Stimulated activated CD4-positive, alpha-beta T cell treated with anti-CD3 and anti-CD28 coated beads, TNF-alpha, amount 100 ng/mL, for 4 hours (primary cell): ENCODE results near the gene MAF.

Source experiments
- DNase-seq, 3 experiments: peaks; one replicate each; pipeline ENCODE4 v3.0.0-alpha.2; 2020; ENCODE audit warnings: low read depth in 3 of 3

Gene MAF

DNA sequence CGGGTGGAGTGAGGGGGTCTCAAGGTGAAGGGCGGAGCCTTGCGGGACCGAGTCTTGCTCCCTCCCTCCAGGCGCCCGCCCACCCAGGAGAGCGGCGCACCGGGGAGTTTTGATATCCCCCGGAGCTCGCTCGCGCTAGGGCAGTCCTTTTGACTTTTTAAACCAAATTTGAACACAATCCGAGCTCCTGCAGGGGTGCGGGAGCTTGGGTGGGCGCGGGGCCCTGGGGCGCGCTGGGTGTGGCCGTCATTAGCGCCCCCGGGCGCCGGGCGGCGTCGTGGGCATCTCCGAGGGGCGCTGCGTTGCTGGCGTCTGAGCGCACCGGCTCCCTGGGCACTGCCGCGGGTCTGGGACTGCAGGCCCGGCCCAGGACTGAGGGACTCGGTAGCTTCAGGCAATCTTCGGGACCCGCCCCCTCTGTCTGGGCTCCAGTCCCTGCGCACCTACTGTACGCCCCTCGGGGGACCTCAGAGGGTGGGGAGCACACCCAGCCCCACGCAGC is 10.9 kb downstream of the MAF start:
- no peak for DNase-seq

GRCh38 chr16:79587897-79588296 is 12.6 kb downstream of the MAF start:
- DNase-seq: no peak

GRCh38 chr16:79587296-79587695 is 13.2 kb downstream of the MAF start:
- DNase-seq: no peak

DNA sequence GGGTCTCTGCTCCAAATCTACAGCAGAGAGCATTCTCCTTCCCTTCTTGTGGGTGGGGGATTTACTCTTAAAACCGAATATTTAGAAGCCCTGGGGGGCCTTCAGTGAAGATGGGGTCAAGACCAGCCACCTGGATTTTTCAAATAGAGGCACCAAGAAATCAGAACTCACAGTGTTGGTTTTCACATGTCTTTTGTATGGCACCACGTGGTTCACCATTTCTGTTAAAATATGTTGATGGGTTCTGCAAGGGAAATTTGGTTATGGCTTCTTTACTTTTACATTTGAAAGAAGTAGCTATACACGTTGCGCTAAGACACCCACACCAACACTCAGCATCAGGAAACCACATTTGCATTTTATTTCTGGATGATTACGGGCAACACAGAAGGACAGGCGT is 17.7 kb downstream of the MAF start:
- DNase-seq: no peak

DNA sequence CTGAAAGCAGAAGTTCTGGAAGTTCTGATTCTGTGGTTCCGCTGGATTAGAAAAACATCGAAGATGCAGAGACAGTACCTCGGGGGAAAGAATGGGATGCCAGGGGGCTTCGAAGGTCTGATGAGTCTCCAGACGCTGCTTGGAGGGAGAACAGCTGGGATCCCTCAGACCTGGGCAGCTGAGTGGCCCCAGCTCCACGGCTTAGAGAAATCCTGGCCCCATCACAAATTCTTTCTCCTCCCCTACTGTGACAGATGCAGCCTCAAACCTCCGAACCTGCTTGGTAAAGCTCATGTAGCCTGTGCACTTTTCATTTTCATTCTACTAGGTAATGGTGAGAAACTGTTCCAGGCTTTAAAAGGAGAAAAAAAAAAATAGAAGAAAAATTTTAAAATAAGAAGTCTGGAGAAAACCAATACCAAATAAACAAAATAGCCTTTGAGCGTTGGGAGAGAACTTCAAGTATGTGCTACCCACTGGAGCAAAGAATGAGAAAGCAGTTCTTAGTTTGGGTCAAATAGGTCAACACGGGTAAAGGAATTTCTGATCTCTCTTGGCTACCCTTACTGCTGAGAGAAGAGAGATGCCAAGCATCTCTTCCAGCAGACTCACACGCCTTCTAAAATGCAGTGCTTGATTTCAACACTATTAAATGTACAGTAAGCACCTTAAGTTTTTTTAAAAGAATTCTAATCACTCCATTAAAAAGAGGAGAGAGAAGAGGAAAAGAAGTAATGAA is 19.9 kb downstream of the MAF start:
- no peak for DNase-seq

GRCh38 chr16:79576602-79577001 is 23.9 kb downstream of the MAF start:
- no peak for DNase-seq

DNA sequence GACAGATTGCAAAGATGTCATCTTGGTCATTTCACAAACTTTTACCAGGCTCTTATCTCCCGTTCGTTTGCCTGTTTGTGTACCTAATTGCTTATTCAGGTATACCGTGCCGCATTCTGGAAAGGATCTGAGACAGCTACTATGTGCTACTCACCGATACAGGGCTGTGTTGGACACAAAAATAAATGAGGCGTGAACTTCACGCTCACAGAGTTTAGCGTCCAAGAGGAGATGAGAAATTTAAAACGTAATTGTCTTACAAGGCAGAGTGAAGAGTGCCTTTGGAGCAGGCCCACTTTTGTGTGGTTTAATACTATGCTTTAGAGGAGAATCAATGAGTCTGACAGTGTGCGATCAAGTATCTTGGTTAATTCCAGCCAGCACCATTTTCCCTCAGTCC is 26.7 kb downstream of the MAF start:
- DNase-seq: no peak

DNA sequence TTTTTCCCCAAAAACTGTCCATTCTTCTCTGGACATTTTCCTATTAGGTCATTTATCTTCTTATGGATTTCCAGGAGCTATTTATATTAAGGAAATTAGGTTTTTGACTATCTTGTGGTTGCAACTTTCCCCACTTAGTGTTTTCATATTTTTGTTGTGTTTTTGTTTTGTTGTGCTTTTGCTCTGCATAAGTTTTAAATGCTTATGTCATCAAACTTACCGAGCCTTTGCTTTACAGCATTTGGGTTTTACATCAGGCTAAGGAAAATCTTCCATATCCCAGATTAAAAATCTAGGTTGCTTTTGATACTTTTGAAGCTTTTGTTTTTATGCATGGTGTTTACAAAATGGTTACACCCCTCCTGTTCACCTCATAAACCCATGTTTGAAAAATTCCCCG is 27.5 kb downstream of the MAF start:
- no peak for DNase-seq

GRCh38 chr16:79571903-79572535 is 28.5 kb downstream of the MAF start:
- no peak for DNase-seq

- DNase-seq: no peak
These were observed 29.3 kb downstream of the MAF start for GRCh38 chr16:79571065-79571902.

DNA sequence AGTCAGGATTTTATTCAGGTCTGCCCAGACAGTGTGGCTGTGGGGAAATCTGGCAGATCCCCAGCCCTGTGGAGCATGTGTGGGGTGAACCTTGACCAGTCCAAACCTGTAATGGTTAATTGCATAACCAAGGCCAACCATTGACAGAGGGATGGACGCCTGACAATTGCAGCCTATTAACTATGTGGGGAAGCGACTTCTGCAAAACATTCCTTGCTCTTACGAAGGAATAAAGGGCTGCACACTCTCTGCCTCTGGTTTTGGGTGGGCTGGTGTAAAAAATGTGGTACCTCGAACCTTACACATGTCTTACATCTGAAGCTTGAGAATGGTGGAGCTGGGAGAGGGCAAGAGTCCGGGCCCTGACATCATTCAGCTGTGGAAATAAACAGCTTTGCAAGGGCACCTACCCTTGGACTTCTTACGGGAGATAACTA is 35.8 kb downstream of the MAF start:
- no peak for DNase-seq

- no peak for DNase-seq
These were observed 36.6 kb downstream of the MAF start for GRCh38 chr16:79563921-79564320.

GRCh38 chr16:79562166-79562823 is 38.2 kb downstream of the MAF start:
- DNase-seq: no peak

DNA sequence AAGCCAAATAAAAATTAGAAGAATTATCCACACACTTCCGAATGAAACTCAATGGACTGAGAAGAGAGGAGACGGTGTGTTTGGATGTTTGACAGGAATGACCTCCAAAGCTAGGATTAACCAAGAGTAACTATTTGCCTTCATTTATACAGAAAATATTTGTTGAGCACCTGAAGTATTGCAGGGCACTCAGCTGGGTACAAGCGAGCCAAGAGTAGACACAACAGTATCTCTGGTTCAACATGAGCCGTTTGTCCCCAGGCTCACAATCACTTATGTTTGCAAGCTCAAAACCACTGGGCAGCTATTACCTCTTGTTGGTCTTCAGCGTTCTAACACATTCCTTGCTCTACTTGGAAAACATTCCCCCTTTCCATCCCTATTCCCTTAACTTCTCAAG is 38.8 kb downstream of the MAF start:
- DNase-seq: no peak

GRCh38 chr16:79560923-79561322 is 39.6 kb downstream of the MAF start:
- no peak for DNase-seq

DNA sequence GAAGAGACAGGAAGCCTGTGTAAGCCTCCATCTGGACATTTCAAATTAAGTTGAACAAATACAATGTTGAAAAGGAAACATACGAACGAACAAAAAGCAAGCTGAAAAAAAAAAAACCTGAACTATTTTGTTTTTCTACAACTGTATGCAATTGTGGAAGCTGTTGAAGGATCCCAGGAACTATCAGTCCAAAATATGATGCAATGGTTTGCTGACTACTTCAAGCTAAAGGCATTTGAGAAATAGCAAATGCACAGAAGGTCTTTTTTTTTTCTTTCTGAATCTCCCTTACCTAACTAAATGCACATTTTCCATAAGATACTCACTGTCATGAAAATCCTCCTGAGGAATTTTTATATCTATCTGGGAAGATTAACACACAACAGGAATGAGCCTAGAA is 40.2 kb downstream of the MAF start:
- no peak for DNase-seq

- DNase-seq: no peak
These were observed 41.0 kb downstream of the MAF start for GRCh38 chr16:79559532-79559931.

DNA sequence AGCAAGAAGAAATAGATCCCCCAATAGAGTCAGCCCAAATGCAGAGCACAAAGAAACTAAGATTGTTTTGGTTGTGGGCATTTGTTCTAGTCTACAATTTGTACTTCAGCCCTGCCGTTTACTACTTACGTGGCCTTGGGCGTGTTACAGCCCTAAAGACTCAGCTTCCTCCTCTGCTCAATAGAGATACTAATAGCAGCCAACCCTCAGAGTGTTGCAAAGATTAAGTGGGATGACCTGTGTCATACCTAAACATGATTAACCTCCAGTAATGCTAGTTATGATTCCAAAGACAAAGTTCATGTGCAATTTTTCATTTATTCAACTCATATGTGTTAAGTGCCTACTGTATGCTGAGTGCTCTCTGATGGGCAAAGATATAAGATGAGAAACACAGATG is 43.1 kb downstream of the MAF start:
- DNase-seq: no peak

DNA sequence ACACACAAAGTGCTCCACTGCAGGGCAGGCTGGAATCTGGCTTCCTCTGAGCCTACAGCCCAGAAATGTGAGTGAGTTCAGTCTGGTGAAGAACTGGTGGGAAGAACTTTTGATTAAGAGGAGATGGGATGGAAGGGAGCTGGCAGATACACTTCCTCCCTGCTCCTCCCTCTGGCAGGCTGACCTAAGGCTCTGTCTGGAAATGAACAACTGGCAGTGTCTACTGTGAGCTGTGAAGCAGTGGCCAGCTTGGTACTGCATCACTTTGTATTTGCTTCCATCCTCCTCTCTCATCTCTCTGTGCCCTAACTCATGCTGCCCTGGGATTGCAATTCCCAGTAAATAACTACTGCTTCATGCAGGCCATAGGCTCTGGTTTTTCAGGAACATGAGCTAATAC is 45.6 kb downstream of the MAF start:
- no peak for DNase-seq

DNA sequence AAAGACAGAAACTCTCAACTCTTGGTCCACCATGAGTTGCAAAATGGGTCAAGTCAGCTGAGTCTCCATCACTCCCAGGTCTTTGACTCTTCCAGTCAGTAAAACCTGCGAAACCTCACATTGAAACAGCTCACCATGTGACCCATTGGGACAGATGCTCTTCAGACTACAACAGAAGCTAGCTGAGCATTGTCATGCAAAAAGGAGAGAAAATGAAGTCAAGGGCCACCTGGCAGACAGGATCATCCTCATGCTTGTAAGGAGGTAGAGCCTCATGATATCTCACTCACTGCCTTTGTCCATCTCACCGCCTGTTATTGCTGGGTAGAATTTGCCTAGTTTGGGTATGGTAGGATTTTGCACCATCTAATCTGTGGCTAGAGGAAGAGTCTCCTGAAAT is 50.2 kb downstream of the MAF start:
- no peak for DNase-seq

DNA sequence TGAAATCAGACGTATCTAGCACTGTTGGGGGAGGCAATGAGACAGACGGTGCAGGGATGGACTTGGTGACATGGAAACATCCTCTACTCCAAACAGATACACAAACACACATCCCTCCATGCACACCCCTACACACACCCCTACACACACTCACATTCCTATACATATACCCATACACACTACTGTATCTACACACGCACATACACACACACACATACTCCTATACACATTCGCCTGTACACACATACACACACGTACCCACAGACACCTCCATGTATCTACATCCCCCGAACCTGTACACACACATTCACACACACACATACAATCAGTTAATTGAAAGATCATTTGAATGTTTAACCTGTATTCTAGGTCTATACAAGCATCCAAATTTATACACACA is 53.5 kb downstream of the MAF start:
- DNase-seq: no peak
